Activated CD8-positive, alpha-beta T cell treated with anti-CD3 and anti-CD28 coated beads for 36 hours (primary cell): ENCODE measurements around the gene VCX3A. TPM values are rescaled to one million over a fixed set of nuclear protein-coding genes. Genes with fewer than 3 reads are reported as not detected.

Experiments used
- ATAC-seq: fragments of 200-7000 bp; cut with Tn5 transposase; one replicate; pipeline ENCODE4 v1.10.0; 2021; ENCODE audit warnings: mild to moderate bottlenecking, moderate library complexity
- CTCF ChIA-PET: fragments of 350-600 bp; sonication (Branson Sonifier 250); formaldehyde crosslinking; loops from one replicate; lab custom pipeline; 2021; ENCODE audit warnings: antibody characterized with exemption; lab: Charles Lee
- POLR2A ChIA-PET: fragments of 350-600 bp; sonication (Branson Sonifier 250); formaldehyde crosslinking; loops from one replicate; lab custom pipeline; 2021; ENCODE audit warnings: antibody characterized with exemption; lab: Charles Lee
- DNase-seq: peaks from one replicate; pipeline ENCODE4 v3.0.0-alpha.2; 2020
- H3K27ac Mint-ChIP-seq: one replicate; pipeline ENCODE4 v1.8.0; 2021; ENCODE audit warnings: mild to moderate bottlenecking, mixed read lengths
- H3K27me3 Mint-ChIP-seq: one replicate; pipeline ENCODE4 v1.8.0; 2021; ENCODE audit warnings: mixed read lengths
- H3K36me3 Mint-ChIP-seq: one replicate; pipeline ENCODE4 v1.8.0; 2021; ENCODE audit warnings: low read depth, mixed read lengths
- H3K4me1 Mint-ChIP-seq: one replicate; pipeline ENCODE4 v1.8.0; 2021; ENCODE audit warnings: low read depth, mixed read lengths
- H3K4me3 Mint-ChIP-seq: one replicate; pipeline ENCODE4 v1.8.0; 2021; ENCODE audit warnings: mild to moderate bottlenecking, moderate library complexity, mixed read lengths
- H3K9me3 Mint-ChIP-seq: one replicate; pipeline ENCODE4 v1.8.0; 2021; ENCODE audit warnings: mixed read lengths
- intact Hi-C: fragments of 100-400 bp; cut with micrococcal nuclease; formaldehyde crosslinking; loops from one replicate; pipeline ENCODE4 v1.10.0; 2022
- total RNA-seq, 2 experiments: library from RNA; stranded (reverse); gene quantifications; one replicate each; pipeline ENCODE4 v1.2.3, GENCODE V29; 2021
- TF ChIP-seq, protein P1 (sequence below): fragments of 200-600 bp; IDR thresholded peaks from one replicate; pipeline ENCODE4 v1.8.0; 2022; ENCODE audit warnings: antibody characterized with exemption, mild to moderate bottlenecking

VCX3A gene
- total RNA-seq, 2 experiments from 2014 or later, result not detected

DNA sequence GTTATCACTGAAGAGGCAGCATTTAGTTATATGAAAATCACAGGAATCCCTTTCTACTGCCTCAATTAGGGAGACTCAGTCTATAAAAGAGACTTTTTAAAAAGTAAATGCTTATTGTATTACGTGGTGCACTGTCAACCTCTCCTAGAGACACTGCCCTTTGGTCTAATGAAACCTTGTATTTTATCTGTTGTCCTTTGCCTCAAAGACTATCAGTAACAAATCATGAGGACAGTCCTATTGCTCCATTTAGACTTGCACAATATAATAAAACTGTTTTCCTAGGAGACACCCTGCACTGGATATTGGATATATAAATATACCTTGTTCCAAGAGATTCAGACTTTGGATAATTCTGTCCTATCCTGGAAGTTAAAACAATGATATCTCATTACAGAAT lies 34.2 kb downstream of the VCX3A start:
- ATAC-seq (no peak), DNase-seq (no peak)
- intact Hi-C loops, result no loop called here
- TF ChIP-seq, protein P1, sequence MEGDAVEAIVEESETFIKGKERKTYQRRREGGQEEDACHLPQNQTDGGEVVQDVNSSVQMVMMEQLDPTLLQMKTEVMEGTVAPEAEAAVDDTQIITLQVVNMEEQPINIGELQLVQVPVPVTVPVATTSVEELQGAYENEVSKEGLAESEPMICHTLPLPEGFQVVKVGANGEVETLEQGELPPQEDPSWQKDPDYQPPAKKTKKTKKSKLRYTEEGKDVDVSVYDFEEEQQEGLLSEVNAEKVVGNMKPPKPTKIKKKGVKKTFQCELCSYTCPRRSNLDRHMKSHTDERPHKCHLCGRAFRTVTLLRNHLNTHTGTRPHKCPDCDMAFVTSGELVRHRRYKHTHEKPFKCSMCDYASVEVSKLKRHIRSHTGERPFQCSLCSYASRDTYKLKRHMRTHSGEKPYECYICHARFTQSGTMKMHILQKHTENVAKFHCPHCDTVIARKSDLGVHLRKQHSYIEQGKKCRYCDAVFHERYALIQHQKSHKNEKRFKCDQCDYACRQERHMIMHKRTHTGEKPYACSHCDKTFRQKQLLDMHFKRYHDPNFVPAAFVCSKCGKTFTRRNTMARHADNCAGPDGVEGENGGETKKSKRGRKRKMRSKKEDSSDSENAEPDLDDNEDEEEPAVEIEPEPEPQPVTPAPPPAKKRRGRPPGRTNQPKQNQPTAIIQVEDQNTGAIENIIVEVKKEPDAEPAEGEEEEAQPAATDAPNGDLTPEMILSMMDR, result no peak
- CTCF ChIA-PET, result no interaction called here
- Mint-ChIP-seq H3K27me3 (no peaks in the 10 kb centered on the region), H3K4me1 (no peaks in the 10 kb centered on the region), H3K36me3 (no peaks in the 10 kb centered on the region), H3K4me3 (no peak overlapping the region), H3K27ac (no peak overlapping the region), H3K9me3 (no peaks in the 10 kb centered on the region)
- POLR2A ChIA-PET, result no interaction called here

DNA sequence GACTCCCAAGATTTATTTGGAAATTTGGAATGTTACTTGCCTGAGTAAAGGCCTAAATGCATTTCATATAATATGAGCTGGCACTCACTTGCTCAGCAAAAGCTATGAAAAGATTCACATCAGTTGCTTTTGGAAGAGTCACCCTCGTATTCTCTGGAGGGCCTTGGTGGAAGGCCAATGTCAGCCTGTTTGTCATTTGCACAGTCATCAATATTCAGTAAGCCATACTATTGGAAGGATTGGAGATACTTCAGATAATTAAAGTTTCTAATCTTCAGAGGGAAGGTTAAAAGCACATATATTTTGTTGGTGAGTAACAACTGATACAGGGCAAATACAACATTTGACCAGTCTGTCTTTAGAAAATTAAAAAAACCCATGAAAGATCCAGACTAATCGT lies 36.6 kb downstream of the VCX3A start:
- Mint-ChIP-seq H3K27me3 (no peaks in the 10 kb centered on the region), H3K4me3 (no peak overlapping the region), H3K36me3 (no peaks in the 10 kb centered on the region), H3K4me1 (no peaks in the 10 kb centered on the region), H3K9me3 (no peaks in the 10 kb centered on the region), H3K27ac (no peak overlapping the region)
- intact Hi-C loops, result no loop called here
- DNase-seq (no peak), ATAC-seq (no peak)
- POLR2A ChIA-PET, result no interaction called here
- TF ChIP-seq, protein P1, result no peak
- CTCF ChIA-PET, result no interaction called here
